ENCODE results near the gene COG6. TPM values are rescaled to one million over a fixed set of nuclear protein-coding genes. Genes with fewer than 3 reads are reported as not detected.

The COG6 gene
- total and polyA plus RNA-seq, 2 of the 4 experiments (the other 2 are of a cell fraction): 22.8 to 37.5 TPM

DNA sequence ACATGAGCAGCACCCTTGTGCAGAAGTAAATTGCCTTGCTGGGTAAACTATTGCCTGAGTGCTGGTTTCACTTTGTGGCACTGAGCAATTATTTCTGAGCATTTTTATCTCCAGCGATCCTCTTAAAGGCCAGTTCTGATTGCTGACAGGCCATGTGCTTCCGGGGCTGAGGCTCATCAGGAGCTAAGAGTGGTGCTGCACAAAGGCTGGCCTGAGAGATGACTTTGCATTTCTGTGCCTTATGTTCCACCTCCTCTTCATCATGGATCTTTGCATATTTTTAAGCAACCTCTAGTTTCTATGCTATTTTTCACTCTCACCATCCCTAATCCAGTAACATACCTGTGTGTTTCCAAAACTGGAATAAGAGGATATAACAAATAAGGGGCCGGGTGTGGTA lies 17.6 kb upstream of the COG6 start:
- ChIA-PET CTCF (no interaction called here), POLR2A (ENCODE audit: unreplicated experiment) (no interaction called here)
- no peak overlapping the region for H2BK5ac ChIP-seq (ENCODE audit: low read depth, low read length, poor library complexity, severe bottlenecking)

More for the DNA sequence above, 17.6 kb upstream of the COG6 start:
- Histone ChIP-seq H2AK9ac (replicated peaks; ENCODE audit: low read depth, low read length, poor library complexity) (no peak overlapping the region), H3K27me3 (ENCODE audit: control insufficient read depth, insufficient read depth, low read length) (peaks cover 2% of the 10 kb centered on the region; the same call in 1 of the 2 replicates), H3K4ac (ENCODE audit: low read depth, low read length) (no peak overlapping the region), H3K79me1 (ENCODE audit: low read depth in 1 of 2, low read length in 2 of 2) (no peaks in the 10 kb centered on the region), H3K4me1 (ENCODE audit: control insufficient read depth, insufficient read depth, low read length) (no peaks in the 10 kb centered on the region), H3K9ac (ENCODE audit: low read depth, low read length) (no peak overlapping the region), H3K9me1 (ENCODE audit: insufficient read depth, low read length) (no peaks in the 10 kb centered on the region), H3K56ac (ENCODE audit: extremely low read depth, insufficient read depth, low read length) (no peak overlapping the region), H3K4me2 (ENCODE audit: low read depth, low read length) (no peak overlapping the region), H3K27ac (ENCODE audit: insufficient read depth, low read length) (no peak overlapping the region), H2AK5ac (ENCODE audit: low read depth, low read length) (no peak overlapping the region), H4K20me1 (ENCODE audit: insufficient read depth, low read length) (no peaks in the 10 kb centered on the region), H4K8ac (ENCODE audit: low read depth in 2 of 2, low read length in 2 of 2) (no peak overlapping the region), H2BK15ac (ENCODE audit: low read depth, low read length) (no peak overlapping the region), H2BK20ac (ENCODE audit: low read depth, low read length) (no peak overlapping the region), H3K36me3 (ENCODE audit: control insufficient read depth, insufficient read depth, low read length) (no peaks in the 10 kb centered on the region), H3K4me3 (ENCODE audit: insufficient read depth, low read depth, low read length) (no peak overlapping the region), H3K14ac (replicated peaks; ENCODE audit: low read depth, low read length) (no peak overlapping the region), H2AFZ (replicated peaks; ENCODE audit: low read length, poor library complexity) (no peak overlapping the region), H4K5ac (ENCODE audit: low read depth, low read length) (no peak overlapping the region), H3K9me3 (ENCODE audit: control insufficient read depth, insufficient read depth, low read length) (no peaks in the 10 kb centered on the region), H3K18ac (ENCODE audit: low read depth, low read length) (no peak overlapping the region), H3K23ac (ENCODE audit: low read depth, low read length) (no peak overlapping the region), H4K91ac (ENCODE audit: insufficient read depth, low read depth, low read length) (no peak overlapping the region), H2BK120ac (ENCODE audit: low read depth, low read length) (no peak overlapping the region)
- DNase-seq (no peak), ATAC-seq (ENCODE audit: low read depth) (no peak)
- dilution Hi-C loops (cut with HindIII; ENCODE audit: low sequenced_read_pairs, unreplicated experiment) (no loop called here), intact Hi-C loops (cut with micrococcal nuclease) (no loop called here), in situ Hi-C loops (cut with MboI; ENCODE audit: low sequenced_read_pairs) (no loop called here)
- no TSS peak for BruUV-seq (replicated peaks)
- TF ChIP-seq FOS (IDR thresholded peaks at IDR 0.05; ENCODE audit: low read depth, low read length) (no peak), MAFK (IDR thresholded peaks at IDR 0.05; ENCODE audit: low read depth, low read length) (no peak), MXI1 (IDR thresholded peaks at IDR 0.05; ENCODE audit: borderline replicate concordance, low read depth, low read length) (no peak), MAZ (IDR thresholded peaks at IDR 0.05; ENCODE audit: borderline replicate concordance, low read depth, low read length) (no peak), RFX5 (IDR thresholded peaks at IDR 0.05; ENCODE audit: low read depth, low read length) (no peak), USF2 (IDR thresholded peaks at IDR 0.05; ENCODE audit: low read depth, low read length) (no peak), RAD21 (IDR thresholded peaks at IDR 0.05; ENCODE audit: low read length) (no peak), RCOR1 (IDR thresholded peaks at IDR 0.05; ENCODE audit: insufficient replicate concordance, low read length) (no peak), CHD1 (IDR thresholded peaks at IDR 0.05; ENCODE audit: low read depth, low read length) (no peak)
- TF ChIP-seq, protein P1, sequence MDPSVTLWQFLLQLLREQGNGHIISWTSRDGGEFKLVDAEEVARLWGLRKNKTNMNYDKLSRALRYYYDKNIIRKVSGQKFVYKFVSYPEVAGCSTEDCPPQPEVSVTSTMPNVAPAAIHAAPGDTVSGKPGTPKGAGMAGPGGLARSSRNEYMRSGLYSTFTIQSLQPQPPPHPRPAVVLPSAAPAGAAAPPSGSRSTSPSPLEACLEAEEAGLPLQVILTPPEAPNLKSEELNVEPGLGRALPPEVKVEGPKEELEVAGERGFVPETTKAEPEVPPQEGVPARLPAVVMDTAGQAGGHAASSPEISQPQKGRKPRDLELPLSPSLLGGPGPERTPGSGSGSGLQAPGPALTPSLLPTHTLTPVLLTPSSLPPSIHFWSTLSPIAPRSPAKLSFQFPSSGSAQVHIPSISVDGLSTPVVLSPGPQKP (IDR thresholded peaks at IDR 0.05; ENCODE audit: borderline replicate concordance, low read depth, low read length): no peak
- TF ChIP-seq, protein P2, sequence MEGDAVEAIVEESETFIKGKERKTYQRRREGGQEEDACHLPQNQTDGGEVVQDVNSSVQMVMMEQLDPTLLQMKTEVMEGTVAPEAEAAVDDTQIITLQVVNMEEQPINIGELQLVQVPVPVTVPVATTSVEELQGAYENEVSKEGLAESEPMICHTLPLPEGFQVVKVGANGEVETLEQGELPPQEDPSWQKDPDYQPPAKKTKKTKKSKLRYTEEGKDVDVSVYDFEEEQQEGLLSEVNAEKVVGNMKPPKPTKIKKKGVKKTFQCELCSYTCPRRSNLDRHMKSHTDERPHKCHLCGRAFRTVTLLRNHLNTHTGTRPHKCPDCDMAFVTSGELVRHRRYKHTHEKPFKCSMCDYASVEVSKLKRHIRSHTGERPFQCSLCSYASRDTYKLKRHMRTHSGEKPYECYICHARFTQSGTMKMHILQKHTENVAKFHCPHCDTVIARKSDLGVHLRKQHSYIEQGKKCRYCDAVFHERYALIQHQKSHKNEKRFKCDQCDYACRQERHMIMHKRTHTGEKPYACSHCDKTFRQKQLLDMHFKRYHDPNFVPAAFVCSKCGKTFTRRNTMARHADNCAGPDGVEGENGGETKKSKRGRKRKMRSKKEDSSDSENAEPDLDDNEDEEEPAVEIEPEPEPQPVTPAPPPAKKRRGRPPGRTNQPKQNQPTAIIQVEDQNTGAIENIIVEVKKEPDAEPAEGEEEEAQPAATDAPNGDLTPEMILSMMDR (conservative IDR thresholded peaks at IDR 0.05; ENCODE audit: low read depth, low read length): no peak
- 80% methylated on average over 1 of the region's 3 CpGs; no CpG with 5 or more reads in 1 of the 2 experiments for WGBS, 2 experiments (ENCODE audit: extremely low coverage in 2 of 2, insufficient read length in 1 of 2)

Data from IMR-90 (cell line).